GM18502 (cell line): ENCODE data around the gene IGF2BP2.
"Not testable (repeated sequence)": the region's sequence is repeated elsewhere in the genome, so short reads cannot be mapped to it uniquely, and the experiment has no call there.

Source experiments
- ATAC-seq: cut with Tn5 transposase; IDR thresholded peaks from one replicate; pipeline ENCODE4 v1.9.1; 2021; ENCODE audit warnings: mild to moderate bottlenecking; ENCODE audit not compliant: unreplicated experiment, poor library complexity

The IGF2BP2 gene

GRCh38 chr3:185685231-185686035 lies 139.4 kb downstream of the IGF2BP2 start:
- no peak for ATAC-seq

DNA sequence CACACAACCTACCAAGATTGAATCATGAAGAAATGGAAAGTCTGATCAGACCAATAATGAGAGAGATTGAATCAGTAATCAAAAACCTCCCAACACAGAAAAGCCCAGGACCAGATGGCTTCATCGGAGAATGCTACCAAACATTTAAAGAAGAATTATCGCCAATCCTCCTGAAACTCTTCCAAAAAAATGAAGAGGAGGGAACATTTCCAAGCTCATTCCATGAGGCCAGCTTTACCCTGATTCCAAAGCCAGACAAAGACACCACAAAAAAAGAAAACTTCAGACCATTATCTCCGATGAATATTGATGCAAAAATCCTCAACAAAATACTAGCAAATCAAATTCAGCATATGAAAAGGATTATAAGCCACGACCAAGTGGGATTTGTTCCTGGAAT lies 144.6 kb downstream of the IGF2BP2 start:
- ATAC-seq: no peak

- no peak for ATAC-seq
Observed at GRCh38 chr3:185678027-185678426, 146.8 kb downstream of the IGF2BP2 start.

- ATAC-seq: no peak
Observed at GRCh38 chr3:185677146-185677829, 147.6 kb downstream of the IGF2BP2 start.

DNA sequence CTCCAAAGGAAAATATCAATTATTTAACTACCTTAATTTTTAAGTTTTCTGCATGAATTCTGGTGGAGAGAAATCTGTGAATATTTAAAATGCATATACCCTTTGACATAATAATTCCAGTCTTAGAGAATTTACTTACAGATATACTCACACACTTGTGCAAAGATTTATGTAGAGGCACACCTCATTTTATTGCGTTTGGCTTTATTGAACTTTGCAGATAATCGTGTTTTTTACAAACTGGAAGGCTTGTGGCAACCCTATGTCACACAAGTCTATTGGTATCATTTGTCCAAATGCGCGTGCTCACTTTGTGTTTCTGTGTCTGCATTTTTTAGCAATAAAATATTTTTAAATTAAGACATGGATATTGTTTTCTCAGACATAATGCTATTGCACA lies 157.3 kb downstream of the IGF2BP2 start:
- ATAC-seq: no peak

GRCh38 chr3:185663929-185664328 lies 160.9 kb downstream of the IGF2BP2 start:
- no peak for ATAC-seq

GRCh38 chr3:185661772-185662171 lies 163.1 kb downstream of the IGF2BP2 start:
- ATAC-seq: no peak

GRCh38 chr3:185661296-185661695 lies 163.5 kb downstream of the IGF2BP2 start:
- not testable (repeated sequence) for ATAC-seq

DNA sequence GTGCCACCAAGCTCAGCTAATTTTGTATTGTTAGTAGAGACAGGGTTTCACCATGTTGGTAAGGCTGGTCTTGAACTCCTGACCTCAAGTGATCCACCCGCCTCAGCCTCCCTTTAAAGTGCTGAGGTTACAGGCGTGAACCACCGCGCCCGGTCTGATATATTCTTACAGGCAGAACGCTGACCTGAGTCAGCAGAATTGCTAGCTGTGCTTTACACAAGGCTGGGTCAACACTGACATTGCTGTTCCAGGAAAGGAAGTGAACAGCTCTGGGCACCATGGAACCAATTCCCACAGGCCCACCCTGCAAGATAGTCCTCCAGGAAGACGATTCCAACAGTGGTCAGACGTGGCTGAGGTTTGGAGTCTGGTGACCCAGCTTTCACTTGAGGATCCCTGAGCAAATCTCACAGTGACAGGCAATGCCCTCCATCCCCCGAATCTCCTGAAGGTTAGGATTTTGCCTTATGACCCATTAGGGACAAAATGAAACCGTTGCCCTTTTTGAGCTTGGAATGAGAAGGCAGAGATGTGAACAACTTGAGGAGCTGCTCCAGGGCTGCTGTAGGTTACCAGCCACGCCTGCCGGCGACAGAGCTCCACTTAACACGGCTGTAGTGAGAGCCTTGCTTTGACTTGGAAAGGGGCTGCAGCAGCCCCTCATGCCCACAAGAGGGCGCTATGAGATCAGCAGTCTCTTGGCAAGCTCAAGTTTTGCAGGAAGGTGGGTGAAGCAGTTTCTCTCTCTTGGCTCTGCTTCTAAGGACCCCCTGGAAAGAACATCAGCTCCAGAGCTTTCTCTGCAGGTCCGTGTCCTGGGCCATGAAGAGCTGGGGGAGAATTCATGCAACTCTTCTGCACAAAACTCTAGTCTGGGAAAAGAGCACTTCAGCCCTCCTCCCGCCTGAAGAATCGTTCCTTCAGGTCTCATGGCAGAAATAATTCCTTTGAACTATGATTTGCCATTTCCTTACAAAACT lies 164.6 kb downstream of the IGF2BP2 start:
- ATAC-seq: peak; percentile 65

DNA sequence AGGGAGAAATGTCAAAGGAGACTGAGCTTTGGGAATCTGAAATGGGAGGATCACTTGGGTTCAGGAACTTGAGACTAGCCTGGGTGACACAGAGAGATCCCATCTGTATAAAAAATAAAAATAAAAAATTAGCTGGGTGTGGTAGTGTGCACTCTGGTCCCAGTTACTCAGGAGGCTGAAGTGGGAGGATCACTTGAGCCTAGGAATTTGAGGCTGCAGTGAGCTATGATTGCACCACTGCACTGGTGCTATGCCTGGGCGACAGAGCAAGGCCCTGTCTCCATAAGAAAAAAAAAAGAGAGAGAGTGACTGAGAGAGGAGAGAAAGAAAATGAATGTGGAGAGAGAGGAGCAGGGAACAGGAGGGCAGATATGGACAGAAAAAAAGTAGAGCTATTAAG lies 165.9 kb downstream of the IGF2BP2 start:
- no peak for ATAC-seq

GRCh38 chr3:185658504-185658912 lies 166.3 kb downstream of the IGF2BP2 start:
- no peak for ATAC-seq

GRCh38 chr3:185657691-185658503 lies 166.9 kb downstream of the IGF2BP2 start:
- no peak for ATAC-seq

DNA sequence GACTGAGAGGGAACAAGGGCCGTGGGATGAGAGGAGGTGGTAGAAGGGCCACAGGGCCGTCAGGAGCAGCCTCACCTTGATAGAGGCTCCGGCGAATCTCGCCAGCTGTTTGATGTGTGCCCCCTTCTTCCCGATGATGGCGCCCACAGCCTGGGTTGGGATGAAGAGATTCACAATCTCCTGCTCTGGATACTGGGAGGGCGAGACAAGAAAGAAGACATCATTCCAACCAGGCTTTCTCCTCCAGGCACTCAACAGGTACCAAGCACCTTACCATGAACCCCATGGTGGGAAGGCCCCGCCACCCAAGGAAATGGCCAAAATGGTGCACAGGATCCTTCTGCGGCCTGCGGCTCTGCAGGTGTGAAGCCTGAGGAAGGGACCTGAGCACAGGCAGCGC lies 167.6 kb downstream of the IGF2BP2 start:
- ATAC-seq: no peak

- no peak for ATAC-seq
Observed at GRCh38 chr3:185656321-185656840, 168.5 kb downstream of the IGF2BP2 start.

DNA sequence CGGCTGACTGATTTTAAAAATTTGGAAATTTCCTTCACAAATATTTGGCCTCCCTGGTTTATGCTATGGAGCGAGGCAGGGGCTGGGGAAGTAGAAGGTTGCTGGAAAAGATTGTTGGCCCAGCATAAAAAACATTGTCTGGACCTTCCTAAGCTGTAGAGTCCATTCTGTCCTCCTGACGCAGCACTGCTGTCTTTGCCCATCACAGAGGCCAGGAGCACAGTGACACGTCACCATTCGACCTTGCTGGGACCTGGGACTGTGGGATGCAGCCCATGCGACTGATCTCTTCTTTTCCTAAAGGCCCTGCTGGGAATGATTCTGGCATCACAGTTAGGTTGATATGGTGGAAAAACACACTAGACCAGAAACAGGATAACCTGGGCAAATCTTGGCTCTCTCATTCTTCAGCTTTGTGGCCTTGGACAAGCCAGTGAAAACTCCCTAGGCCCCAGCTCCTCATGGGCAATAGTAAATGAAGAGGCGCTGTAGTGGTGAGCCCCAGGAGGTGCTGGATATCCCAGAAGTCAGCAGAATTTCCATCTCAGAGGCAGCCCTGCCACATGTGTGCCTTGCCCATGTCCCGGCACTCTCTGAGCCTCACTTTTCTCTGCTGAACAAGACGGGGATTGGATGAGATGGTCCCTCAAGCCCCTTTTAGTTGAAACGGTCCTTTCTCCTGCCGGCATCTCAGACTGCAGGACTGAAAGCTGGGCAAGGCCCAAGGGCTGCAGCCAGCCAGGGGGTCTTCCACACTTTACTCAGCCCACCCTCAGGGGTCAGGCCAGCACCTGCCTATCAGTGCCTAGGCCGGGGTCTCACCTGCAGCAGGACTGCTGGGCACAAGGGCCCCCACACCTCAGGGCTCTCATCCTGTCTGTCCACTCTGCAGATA lies 169.2 kb downstream of the IGF2BP2 start:
- no peak for ATAC-seq

- ATAC-seq: no peak
Observed at GRCh38 chr3:185654758-185655145, 170.1 kb downstream of the IGF2BP2 start.

- no peak for ATAC-seq
Observed at GRCh38 chr3:185653949-185654757, 170.7 kb downstream of the IGF2BP2 start.

DNA sequence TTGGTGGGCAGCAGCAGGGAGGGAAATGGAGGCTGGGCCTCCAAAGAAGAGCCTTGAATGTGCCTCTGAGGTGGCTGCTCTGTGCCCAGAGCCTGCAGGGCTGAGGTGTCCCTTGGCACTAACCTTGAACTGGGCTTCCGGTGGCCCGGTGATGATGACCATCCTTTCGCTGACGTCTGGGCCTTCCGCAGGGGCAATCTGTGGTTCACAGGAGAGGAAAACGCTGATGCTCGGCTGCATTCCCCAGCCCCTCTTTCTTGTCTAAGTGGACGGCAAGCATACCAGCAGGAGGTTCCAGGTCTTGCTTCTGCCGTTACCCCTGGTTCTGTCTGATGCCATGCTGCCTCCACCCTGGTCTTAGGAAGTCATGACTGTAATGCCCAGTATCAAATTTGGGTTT lies 172.9 kb downstream of the IGF2BP2 start:
- ATAC-seq: no peak
